Thyroid gland (tissue), 4 donors: Measurements from ENCODE around the gene MAGOHB.

Source experiments
- POLR2A ChIP-seq, 2 donors: fragments of 450-650 bp; IDR thresholded peaks; one replicate each; pipeline ENCODE4 v1.6.1; 2017; ENCODE audit warnings: antibody characterized with exemption in 2 of 2, mild to moderate bottlenecking in 2 of 2, moderate library complexity in 1 of 2
- TF ChIP-seq, protein P1 (sequence below), 6 experiments: fragments of 200-600 bp in 3 of 6; fragments of 450-650 bp in 3 of 6; sonication (generic) in 3 of 6; IDR thresholded peaks; one replicate each; pipeline ENCODE4 v1.5.1; 2016 to 2019; ENCODE audit warnings: antibody characterized with exemption in 6 of 6, mild to moderate bottlenecking in 2 of 6, inconsistent platforms in 1 of 6, moderate library complexity in 1 of 6

DNA sequence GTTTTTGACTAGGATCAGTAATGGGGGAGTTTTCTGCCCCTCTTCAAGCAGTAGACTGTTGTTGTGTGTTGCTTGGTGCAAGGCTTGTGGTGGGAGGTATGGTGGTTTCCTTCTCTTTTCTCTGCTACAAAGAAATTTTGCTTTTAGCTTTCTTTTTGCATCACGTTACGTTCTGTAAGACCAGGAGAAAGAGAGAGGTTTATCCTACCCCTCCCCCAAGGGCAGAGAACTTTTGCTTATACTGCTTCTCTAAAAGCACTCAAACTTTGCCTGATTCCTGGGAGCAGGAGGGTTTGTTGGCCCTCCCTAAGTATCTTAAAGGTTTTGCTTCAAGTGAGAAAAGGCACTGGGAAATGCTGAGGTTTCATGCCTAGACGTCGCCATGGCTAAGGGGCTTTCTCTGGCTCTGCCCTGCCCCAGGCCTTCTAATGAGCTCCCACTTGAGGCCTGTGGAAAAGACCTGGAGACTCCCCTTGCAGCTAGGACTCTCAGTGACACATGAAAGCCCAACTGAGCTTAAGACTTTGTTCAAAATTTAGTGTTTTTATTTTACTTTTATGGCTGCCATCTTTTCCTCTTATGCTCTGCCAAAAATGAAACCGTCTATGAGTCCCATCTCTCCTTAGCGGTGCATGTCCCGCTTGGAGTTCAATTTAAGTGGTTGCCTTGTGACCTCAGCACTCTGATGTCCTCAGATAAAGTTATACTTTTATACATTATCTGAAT lies 58.5 kb downstream of the MAGOHB start:
- TF ChIP-seq, protein P1, sequence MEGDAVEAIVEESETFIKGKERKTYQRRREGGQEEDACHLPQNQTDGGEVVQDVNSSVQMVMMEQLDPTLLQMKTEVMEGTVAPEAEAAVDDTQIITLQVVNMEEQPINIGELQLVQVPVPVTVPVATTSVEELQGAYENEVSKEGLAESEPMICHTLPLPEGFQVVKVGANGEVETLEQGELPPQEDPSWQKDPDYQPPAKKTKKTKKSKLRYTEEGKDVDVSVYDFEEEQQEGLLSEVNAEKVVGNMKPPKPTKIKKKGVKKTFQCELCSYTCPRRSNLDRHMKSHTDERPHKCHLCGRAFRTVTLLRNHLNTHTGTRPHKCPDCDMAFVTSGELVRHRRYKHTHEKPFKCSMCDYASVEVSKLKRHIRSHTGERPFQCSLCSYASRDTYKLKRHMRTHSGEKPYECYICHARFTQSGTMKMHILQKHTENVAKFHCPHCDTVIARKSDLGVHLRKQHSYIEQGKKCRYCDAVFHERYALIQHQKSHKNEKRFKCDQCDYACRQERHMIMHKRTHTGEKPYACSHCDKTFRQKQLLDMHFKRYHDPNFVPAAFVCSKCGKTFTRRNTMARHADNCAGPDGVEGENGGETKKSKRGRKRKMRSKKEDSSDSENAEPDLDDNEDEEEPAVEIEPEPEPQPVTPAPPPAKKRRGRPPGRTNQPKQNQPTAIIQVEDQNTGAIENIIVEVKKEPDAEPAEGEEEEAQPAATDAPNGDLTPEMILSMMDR (IDR thresholded peaks at IDR 0.05), result no peak
- no peak for TF ChIP-seq POLR2A (IDR thresholded peaks at IDR 0.05)
